DMS153 treated with DMSO at 0.1 percent for 48 hours (cell line): Measurements from ENCODE around the gene BHMT2.

Source experiments
- DNase-seq: peaks from one replicate; lab custom pipeline; 2025; ENCODE audit not compliant: unreplicated experiment; lab: John Stamatoyannopoulos, UW

The BHMT2 gene

DNA sequence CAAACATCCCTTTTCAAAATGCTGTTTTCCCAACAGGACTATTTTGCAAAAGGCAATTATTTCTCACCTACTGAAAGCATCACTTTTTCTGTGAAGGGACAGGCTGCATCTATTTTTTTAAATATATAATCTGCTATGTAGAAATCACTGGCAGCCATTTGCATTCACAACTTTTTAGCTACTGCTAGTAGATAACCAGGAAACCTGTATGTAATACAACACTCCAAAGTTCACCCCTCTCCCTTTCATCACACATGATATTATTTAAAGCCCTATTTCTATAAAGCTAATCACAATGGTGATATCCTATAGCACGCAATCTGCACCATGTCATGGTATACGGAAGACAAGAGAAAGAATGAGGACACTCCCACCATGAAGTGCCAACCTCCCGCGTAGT, 9.9 kb upstream of the BHMT2 start:
- DNase-seq = no peak

GRCh38 chr5:79062436-79062835, 7.1 kb upstream of the BHMT2 start:
- DNase-seq = no peak

DNA sequence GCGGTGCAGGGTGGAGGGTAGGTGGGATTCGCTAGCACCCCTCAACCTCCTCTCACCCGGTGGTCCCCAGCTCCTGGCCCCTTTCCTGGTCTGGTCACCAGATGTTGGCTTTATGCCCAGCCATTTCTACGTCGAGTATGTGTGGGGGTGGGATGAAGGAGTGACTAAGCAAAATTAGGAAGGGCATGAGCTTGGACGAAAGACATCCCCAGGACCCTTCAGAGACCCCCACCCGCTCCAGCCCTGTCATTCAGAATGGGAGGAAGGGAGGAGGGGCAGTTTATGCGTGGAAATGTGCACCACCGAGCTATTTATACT, 742 bp downstream of the BHMT2 start:
- no peak for DNase-seq

DNA sequence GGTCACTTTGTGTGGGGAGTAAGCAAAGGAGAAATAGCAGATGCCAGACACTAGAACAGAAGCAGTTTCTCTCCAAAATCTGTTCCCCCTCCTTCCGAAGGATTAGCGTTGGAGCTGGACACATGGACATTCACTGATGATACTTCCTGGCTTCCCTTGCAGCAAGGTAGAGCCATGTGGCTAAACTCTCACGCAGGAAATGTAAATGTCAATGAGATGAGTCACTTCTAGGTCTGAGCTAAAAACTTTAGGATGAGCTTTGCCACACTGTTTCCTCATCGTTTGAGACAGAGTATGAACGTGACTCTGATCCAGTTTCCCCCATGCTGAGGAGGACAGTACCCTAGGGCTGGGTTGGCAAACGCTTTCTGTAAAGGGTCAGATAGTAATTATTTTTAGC, 5.1 kb downstream of the BHMT2 start:
- no peak for DNase-seq

DNA sequence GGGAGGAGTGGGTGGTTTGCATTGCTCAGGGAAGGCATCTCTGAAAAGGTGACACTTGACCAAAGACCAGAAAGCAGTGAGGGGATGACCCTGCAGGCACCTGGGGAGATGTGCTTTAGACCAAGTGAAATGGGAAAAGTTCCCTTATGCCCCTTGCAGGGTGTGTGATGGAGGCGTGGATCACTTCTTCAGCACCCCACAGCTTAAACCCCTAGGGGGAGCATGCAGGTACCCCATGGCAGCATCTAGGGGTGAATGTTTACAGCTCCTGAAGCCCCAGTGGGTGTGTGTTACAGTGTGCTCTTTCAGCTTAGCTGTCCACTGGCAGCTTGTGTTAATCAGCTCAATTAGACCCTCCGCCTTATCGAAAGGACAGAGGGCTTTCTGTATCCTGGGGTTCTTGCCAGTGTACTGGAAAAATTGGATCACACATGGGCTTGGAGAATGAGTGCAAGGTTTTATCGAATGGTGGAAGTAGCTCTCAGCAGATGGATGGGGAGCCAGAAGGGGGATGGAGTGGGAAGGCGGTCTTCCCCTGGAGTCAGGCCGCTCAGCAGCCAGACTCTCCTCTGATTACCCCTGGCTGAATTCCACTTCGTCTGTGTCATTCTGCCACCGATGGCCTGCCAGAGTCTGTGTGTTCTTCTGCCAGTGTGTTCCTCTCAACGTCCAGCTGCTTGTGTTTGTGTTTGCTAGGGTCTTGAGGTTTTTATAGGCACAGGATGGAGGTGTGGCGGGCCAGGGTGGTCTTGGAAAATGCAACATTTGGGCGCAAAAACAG, 6.3 kb downstream of the BHMT2 start:
- DNase-seq = no peak

GRCh38 chr5:79076819-79077218, 7.3 kb downstream of the BHMT2 start:
- DNase-seq = no peak

GRCh38 chr5:79077680-79078365, 8.3 kb downstream of the BHMT2 start:
- DNase-seq = no peak

DNA sequence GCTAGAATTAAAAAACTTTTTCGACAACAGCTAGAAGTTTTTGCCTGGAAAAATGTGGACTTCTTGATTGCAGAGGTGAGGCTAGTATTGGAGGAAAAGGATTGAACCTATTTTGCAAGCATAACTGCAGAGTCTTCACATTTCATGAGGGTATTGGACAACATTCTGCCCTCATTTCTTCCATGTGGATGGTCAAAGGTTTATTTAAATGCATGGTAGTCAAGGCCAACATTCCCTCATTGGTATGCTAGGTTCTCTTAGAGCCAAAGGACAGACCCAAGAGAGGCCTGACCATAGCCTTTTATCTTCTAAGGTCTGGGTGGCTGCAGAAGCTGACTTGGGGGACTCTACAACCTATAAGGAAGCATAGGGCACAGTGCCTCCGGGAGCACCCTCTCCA, 11.2 kb downstream of the BHMT2 start:
- DNase-seq = no peak

DNA sequence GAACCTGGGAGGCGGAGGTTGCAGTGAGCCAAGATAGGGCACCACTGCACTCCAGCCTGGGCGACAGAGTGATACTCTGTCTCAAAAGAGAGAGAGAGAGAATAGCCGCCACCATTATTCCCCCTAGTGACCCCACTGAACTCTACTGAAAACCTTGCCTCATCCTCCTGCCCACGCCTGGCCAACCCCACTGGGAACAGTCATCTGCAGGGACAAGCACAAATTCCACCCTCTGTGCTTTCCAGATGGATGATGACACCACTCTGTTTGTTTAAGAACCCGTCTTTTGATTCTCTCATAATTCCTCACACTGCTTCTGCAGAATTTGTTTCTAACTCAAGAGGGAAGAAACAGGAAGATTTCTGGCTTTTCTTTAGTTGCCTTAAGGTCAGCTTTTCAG, 12.2 kb downstream of the BHMT2 start:
- DNase-seq = no peak

- no peak for DNase-seq
Observed at GRCh38 chr5:79086116-79086515, 16.5 kb downstream of the BHMT2 start.

DNA sequence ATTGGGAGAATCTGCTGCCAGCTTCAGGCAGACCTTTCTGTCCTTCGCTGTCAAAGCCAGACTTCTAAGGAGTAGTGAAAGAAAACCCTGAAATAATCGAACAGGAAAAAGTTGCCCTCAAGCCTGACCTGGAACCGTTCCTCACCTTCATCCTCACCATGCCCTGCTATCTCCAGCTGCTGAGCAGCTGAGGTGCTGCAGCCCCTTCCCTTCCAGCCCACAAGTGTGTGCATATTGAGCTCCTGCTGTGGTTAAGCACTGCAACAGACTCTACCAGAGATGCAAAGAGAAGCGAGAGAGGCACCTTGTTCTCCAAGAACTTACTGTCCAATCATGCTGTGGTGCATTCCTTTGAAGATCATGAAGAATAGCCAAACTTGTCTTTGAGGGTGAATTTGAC, 18.9 kb downstream of the BHMT2 start:
- no peak for DNase-seq

DNA sequence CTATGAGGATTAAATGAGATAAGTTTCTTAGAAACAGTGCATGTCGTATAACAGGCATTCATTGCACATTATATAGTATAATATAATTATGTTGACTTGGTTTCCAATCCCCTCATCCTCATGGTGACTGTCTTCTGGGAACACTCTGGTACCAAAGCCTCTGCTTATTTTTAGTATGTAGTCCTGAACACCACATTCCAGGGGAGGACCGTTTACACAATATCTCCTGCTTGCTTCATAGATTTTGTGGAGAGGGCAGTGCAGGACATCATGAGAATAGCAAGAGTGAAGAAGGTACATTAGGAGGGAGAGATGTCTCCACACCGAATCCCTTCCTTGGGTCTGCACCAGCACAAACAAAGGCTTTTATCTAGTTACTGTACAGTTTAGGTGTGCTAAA, 21.5 kb downstream of the BHMT2 start:
- DNase-seq = no peak

- no peak for DNase-seq
Observed at GRCh38 chr5:79093762-79094161, 24.2 kb downstream of the BHMT2 start.

DNA sequence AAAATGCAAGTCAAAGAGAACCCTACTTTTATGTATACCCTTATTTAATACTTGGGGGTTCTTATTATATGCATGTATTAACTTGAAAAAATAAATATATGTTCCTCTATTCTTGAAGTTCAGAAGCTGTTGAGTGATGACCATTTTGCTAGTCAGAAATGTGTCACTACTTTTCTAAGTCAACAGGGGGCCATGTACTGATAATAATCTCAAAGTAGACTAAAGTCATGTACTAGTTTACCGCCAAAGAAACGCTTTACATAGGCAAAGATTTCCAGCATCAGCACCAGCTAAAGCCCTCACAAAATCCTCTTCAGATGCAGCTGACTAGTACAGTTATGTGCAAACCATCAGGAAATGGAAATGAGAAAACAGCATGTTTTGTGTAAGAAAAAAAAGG, 36.3 kb downstream of the BHMT2 start:
- DNase-seq = no peak

GRCh38 chr5:79107020-79107796, 37.6 kb downstream of the BHMT2 start:
- DNase-seq = no peak

- no peak for DNase-seq
Observed at GRCh38 chr5:79108086-79108485, 38.5 kb downstream of the BHMT2 start.

- no peak for DNase-seq
Observed at GRCh38 chr5:79108792-79109191, 39.2 kb downstream of the BHMT2 start.

DNA sequence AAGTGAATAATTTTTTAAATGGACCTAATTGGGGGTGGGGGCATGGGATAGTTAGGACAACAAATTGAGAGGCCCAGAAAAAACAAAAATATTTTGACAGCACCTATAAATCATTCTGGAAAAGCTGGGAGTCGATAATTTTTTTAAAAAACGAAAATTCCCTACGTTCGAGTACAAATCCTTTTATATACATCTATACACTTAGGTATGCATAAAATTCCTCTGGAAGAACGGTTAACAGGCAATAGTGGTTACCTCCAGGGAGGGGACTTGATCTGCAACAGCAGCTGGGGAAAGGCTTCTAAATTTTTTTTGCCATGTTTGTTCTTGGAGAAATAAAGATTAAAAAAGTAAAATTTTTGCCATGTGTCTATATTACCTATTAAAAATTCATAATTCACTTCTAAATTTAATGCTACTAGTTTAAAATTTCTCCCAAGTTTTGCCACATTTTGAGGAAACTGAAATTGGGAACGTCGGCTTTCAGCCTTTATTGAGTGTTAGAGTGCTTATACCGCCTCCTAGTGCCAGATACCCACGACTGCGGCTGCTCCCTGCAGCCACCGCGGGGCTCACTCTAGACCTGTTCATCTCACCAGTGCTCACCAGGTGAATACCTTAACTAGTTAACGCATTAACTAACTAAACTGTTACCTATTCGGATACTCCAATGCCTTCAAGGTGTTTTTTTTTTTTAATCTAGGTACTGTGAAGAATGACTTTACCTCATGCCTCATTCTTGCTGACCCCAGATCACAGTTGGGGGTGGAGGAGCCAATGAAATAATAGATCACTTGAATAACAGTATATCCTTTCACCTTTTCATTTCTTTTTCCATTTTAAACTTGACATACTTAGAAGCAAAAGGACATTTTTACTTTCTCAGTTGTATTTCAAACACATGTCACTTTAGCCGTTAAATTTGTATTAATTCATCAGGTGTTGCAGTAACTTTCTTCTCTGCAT, 40.2 kb downstream of the BHMT2 start:
- DNase-seq = no peak

DNA sequence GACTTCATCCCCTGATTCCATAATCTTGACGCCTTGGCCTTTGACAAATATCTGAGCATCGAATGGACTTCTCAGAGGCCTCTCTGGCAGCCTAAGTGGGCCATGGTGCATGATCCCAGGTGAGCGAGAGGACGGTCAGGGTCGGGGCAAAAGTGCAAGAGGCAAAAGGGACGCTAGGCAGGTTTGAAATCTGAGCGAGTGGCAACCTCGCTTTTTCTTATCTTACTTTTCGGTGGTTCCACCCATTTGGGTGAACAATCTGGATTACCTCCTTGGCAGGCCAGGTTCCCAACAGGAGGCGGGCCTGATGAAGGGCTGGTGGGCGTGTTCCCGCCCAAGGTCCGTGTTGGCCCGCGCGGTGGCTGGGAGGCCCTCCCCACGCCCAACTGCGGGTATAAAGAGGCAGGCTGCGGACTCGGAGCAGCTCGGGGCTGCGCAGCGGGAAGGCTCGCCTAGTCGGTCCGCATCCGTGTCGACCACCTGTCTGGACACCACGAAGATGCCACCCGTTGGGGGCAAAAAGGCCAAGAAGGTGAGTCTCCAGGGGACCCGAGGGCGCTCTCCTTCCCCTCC, 41.9 kb downstream of the BHMT2 start, which contains the start of gene BHMT:
BHMT (plus strand) TSS at position 423 of the 573 bp plus-strand sequence; CDS start at position 500, 77 bp downstream.
- DNase-seq = no peak

DNA sequence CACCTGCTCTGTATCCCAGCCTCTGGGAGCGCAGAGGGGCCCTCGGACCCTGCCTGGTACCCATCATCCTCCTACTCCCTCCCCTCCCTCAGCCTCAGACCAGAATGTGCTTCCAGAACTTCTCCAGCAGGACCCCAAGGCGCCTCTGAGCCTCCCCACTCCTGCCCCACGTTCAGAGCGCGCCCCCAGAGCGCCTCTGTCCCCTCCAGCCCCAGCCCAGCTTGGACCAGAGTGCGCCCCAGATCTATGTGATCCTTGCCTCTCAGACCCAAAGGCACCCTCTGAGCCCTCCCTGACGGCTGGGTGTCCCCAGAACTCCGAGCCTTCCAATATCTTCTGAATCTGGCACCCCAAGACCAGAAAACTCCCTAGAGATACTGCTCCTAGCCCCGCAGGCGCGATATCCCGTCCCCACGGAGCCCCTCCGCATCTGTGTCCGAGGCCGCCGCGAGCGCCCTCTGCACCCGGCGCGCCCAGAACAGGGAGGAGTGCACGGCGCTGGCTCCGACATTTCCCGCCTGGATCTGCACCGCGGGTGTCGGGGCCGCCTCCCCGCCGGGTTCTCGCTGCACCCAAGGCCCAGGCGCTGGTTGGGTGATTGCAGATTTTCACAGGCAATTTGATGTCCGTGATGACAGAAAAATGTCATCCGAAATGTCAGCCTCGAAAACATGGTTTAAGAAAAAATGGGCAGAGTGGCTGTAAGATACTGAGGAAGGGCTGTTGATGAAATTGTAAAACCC, 42.6 kb downstream of the BHMT2 start:
- no peak for DNase-seq
